ENCODE measurements around the gene SYDE2.
"Not testable (repeated sequence)": the region's sequence is repeated elsewhere in the genome, so short reads cannot be mapped to it uniquely, and the experiment has no call there.

Gene SYDE2

GRCh38 chr1:85144351-85144750 is 56.5 kb downstream of the SYDE2 start:
- H3K27ac ChIP-seq = no peak overlapping the region
- no peaks in the 10 kb centered on the region for H3K36me3 ChIP-seq
- DNase-seq = no peak
- H3K4me3 ChIP-seq (ENCODE audit: low read depth, low read length) = no peak overlapping the region
- no peaks in the 10 kb centered on the region for H3K9me3 ChIP-seq (ENCODE audit: severe bottlenecking)
- H3K27me3 ChIP-seq (ENCODE audit: insufficient read depth, low read depth, severe bottlenecking) = no peaks in the 10 kb centered on the region
- no peak for TF ChIP-seq CTCF (IDR thresholded peaks at IDR 0.05; ENCODE audit: low read depth, low read length)

GRCh38 chr1:85142753-85143152 is 58.1 kb downstream of the SYDE2 start:
- Histone ChIP-seq H3K27ac (no peak overlapping the region), H3K4me3 (ENCODE audit: low read depth, low read length) (no peak overlapping the region), H3K9me3 (ENCODE audit: severe bottlenecking) (no peaks in the 10 kb centered on the region), H3K36me3 (no peaks in the 10 kb centered on the region), H3K27me3 (ENCODE audit: insufficient read depth, low read depth, severe bottlenecking) (no peaks in the 10 kb centered on the region)
- TF ChIP-seq CTCF (IDR thresholded peaks at IDR 0.05; ENCODE audit: low read depth, low read length) = no peak
- no peak for DNase-seq

GRCh38 chr1:85138439-85138838 is 62.4 kb downstream of the SYDE2 start:
- not testable (repeated sequence) for H3K27ac ChIP-seq; H3K9me3 ChIP-seq (ENCODE audit: severe bottlenecking); H3K4me3 ChIP-seq (ENCODE audit: low read depth, low read length); DNase-seq; H3K27me3 ChIP-seq (ENCODE audit: insufficient read depth, low read depth, severe bottlenecking); H3K36me3 ChIP-seq

GRCh38 chr1:85137660-85138059 is 63.2 kb downstream of the SYDE2 start:
- no peak for TF ChIP-seq CTCF (IDR thresholded peaks at IDR 0.05; ENCODE audit: low read depth, low read length)
- no peaks in the 10 kb centered on the region for H3K27me3 ChIP-seq (ENCODE audit: insufficient read depth, low read depth, severe bottlenecking)
- no peak overlapping the region for H3K4me3 ChIP-seq (ENCODE audit: low read depth, low read length)
- no peaks in the 10 kb centered on the region for H3K36me3 ChIP-seq
- no peaks in the 10 kb centered on the region for H3K9me3 ChIP-seq (ENCODE audit: severe bottlenecking)
- no peak for DNase-seq
- no peak overlapping the region for H3K27ac ChIP-seq

GRCh38 chr1:85135392-85135798 is 65.4 kb downstream of the SYDE2 start:
- H3K36me3 ChIP-seq = no peaks in the 10 kb centered on the region
- no peak overlapping the region for H3K27ac ChIP-seq
- no peaks in the 10 kb centered on the region for H3K9me3 ChIP-seq (ENCODE audit: severe bottlenecking)
- H3K4me3 ChIP-seq (ENCODE audit: low read depth, low read length) = no peak overlapping the region
- no peaks in the 10 kb centered on the region for H3K27me3 ChIP-seq (ENCODE audit: insufficient read depth, low read depth, severe bottlenecking)
- TF ChIP-seq CTCF (IDR thresholded peaks at IDR 0.05; ENCODE audit: low read depth, low read length) = no peak
- no peak for DNase-seq

- no peak for DNase-seq
- Histone ChIP-seq H3K27ac (no peak overlapping the region), H3K4me3 (ENCODE audit: low read depth, low read length) (no peak overlapping the region), H3K36me3 (no peaks in the 10 kb centered on the region), H3K9me3 (ENCODE audit: severe bottlenecking) (no peaks in the 10 kb centered on the region), H3K27me3 (ENCODE audit: insufficient read depth, low read depth, severe bottlenecking) (no peaks in the 10 kb centered on the region)
- no peak for TF ChIP-seq CTCF (IDR thresholded peaks at IDR 0.05; ENCODE audit: low read depth, low read length)
Measured at GRCh38 chr1:85134583-85135391, 66.0 kb downstream of the SYDE2 start.
